HCT116 (cell line): ENCODE measurements around the gene AEBP1. TPM values are rescaled to one million over a fixed set of nuclear protein-coding genes. Genes with fewer than 3 reads are reported as not detected.

ENCODE experiments used
- ATAC-seq: fragments of 200-7000 bp; cut with Tn5 transposase; 2 replicates; pipeline ENCODE4 v1.9.1; 2020; ENCODE audit warnings: mild to moderate bottlenecking, moderate library complexity
- BruUV-seq: library from RNA; stranded (reverse); fragments of 400-500 nt; replicated peaks from 2 replicates; lab custom pipeline; 2021; lab: Mats Ljungman, UMichigan
- CTCF ChIA-PET: fragments of 300-600 bp; sonication (Branson Sonifier 250); formaldehyde crosslinking; loops from one replicate; lab custom pipeline; 2021; ENCODE audit warnings: antibody characterized with exemption; lab: Charles Lee
- POLR2A ChIA-PET: fragments of 300-600, 350-600 bp; sonication (Branson Sonifier 250); formaldehyde crosslinking; loops from one replicate; lab custom pipeline; 2021; ENCODE audit warnings: antibody characterized with exemption; lab: Charles Lee
- RAD21 ChIA-PET, 2 experiments: fragments of 300-600 bp; sonication (Branson Sonifier 250); formaldehyde crosslinking; loops; one replicate each; lab custom pipeline; 2023; ENCODE audit warnings: low total read pairs in 2 of 2; ENCODE audit not compliant: uncharacterized antibody in 2 of 2, unreplicated experiment in 2 of 2, low non-redundant PET in 1 of 2; lab: Charles Lee
- DNase-seq: peaks from one replicate; pipeline ENCODE4 v3.0.0-alpha.2; 2010; ENCODE audit warnings: low read depth, low spot score
- H2AFZ ChIP-seq: fragments of 200-600 bp; shearing (Covaris generic), sonication (generic); 2 replicates; pipeline ENCODE4 v1.6.1; 2017; ENCODE audit warnings: low read depth, mixed run types, mixed read lengths, antibody characterized with exemption, low read length; ENCODE audit not compliant: poor library complexity, severe bottlenecking
- H3K27ac ChIP-seq: 2 replicates; pipeline ENCODE4 v1.5.1; 2012; ENCODE audit warnings: low read depth, low read length
- H3K27me3 ChIP-seq: fragments of 200-600 bp; sonication (generic); 2 replicates; pipeline ENCODE4 v1.6.1; 2016; ENCODE audit warnings: mixed run types, low read length, mixed read lengths; ENCODE audit not compliant: insufficient read depth
- H3K36me3 ChIP-seq, 2 experiments: fragments of 200-500 bp in 1 of 2; fragments of 200-600 bp in 1 of 2; sonication (Bioruptor generic) in 1 of 2; sonication (generic) in 1 of 2; 2 replicates each; pipeline versions ENCODE4 v1.5.1 to v1.6.1; 2014 to 2016; ENCODE audit warnings: low read length in 2 of 2, inconsistent platforms in 1 of 2, mixed read lengths in 1 of 2, mixed run types in 1 of 2; ENCODE audit not compliant: insufficient read depth in 2 of 2, control insufficient read depth in 1 of 2
- H3K4me1 ChIP-seq, 2 experiments: fragments of 200-600 bp in 1 of 2; sonication (generic) in 1 of 2; 2 replicates each; pipeline versions ENCODE4 v1.5.1 to v1.6.1; 2012 to 2017; ENCODE audit warnings: low read length in 2 of 2, inconsistent platforms in 1 of 2, mild to moderate bottlenecking in 1 of 2, mixed read lengths in 1 of 2, mixed run types in 1 of 2, moderate library complexity in 1 of 2; ENCODE audit not compliant: insufficient read depth in 2 of 2, control insufficient read depth in 1 of 2
- H3K4me2 ChIP-seq: fragments of 200-600 bp; sonication (generic); 2 replicates; pipeline ENCODE4 v1.6.1; 2017; ENCODE audit warnings: mixed run types, low read length, mixed read lengths
- H3K4me3 ChIP-seq, 2 experiments: fragments of 200-600 bp in 1 of 2; sonication (generic) in 1 of 2; replicated peaks in 1 of 2; 2 replicates each; pipeline ENCODE4 v1.5.1; 2011 to 2016; ENCODE audit warnings: low read length in 2 of 2, control low read depth in 1 of 2, low read depth in 1 of 2, mild to moderate bottlenecking in 1 of 2, mixed read lengths in 1 of 2, mixed run types in 1 of 2
- H3K79me2 ChIP-seq: fragments of 200-600 bp; sonication (generic); 2 replicates; pipeline ENCODE4 v1.6.1; 2017; ENCODE audit warnings: mild to moderate bottlenecking, mixed run types, low read length, moderate library complexity, mixed read lengths; ENCODE audit not compliant: insufficient read depth
- H3K9ac ChIP-seq: fragments of 200-600 bp; sonication (generic); 2 replicates; pipeline ENCODE4 v1.6.1; 2016; ENCODE audit warnings: low read length, mixed read lengths
- H3K9me2 ChIP-seq: fragments of 200-600 bp; sonication (generic), shearing (Covaris generic); 2 replicates; pipeline ENCODE4 v1.6.1; 2017; ENCODE audit warnings: mixed run types, mild to moderate bottlenecking, moderate library complexity; ENCODE audit not compliant: insufficient read depth
- H3K9me3 ChIP-seq, 2 experiments: fragments of 200-500 bp in 1 of 2; fragments of 200-600 bp in 1 of 2; sonication (Bioruptor generic) in 1 of 2; sonication (generic) in 1 of 2; 2 replicates each; pipeline ENCODE4 v1.6.1; 2014 to 2017; ENCODE audit warnings: low read length in 2 of 2, mixed read lengths in 2 of 2, inconsistent platforms in 1 of 2, low read depth in 1 of 2, mild to moderate bottlenecking in 1 of 2, mixed run types in 1 of 2, moderate library complexity in 1 of 2; ENCODE audit not compliant: control insufficient read depth in 1 of 2, insufficient read depth in 1 of 2
- H4K20me1 ChIP-seq: fragments of 200-600 bp; sonication (generic), shearing (Covaris generic); 2 replicates; pipeline ENCODE4 v1.6.1; 2017; ENCODE audit warnings: mixed run types, mild to moderate bottlenecking, moderate library complexity; ENCODE audit not compliant: insufficient read depth
- ATF3 ChIP-seq: IDR thresholded peaks from 2 replicates; pipeline ENCODE4 v1.6.1; 2012
- CBX3 ChIP-seq: IDR thresholded peaks from 2 replicates; pipeline ENCODE4 v1.6.1; 2012; ENCODE audit warnings: low read depth
- CEBPB ChIP-seq: IDR thresholded peaks from 2 replicates; pipeline ENCODE4 v1.6.1; 2012; ENCODE audit warnings: low read depth
- ELF1 ChIP-seq: IDR thresholded peaks from 2 replicates; pipeline ENCODE4 v1.6.1; 2012; ENCODE audit warnings: low read depth, borderline replicate concordance
- JUND ChIP-seq: IDR thresholded peaks from 2 replicates; pipeline ENCODE4 v1.6.1; 2012
- MAX ChIP-seq: IDR thresholded peaks from 2 replicates; pipeline ENCODE4 v1.6.1; 2012
- POLR2AphosphoS5 ChIP-seq: IDR thresholded peaks from 2 replicates; pipeline ENCODE4 v1.6.1; 2011; ENCODE audit warnings: mild to moderate bottlenecking, low read depth, low read length, moderate library complexity
- SIN3A ChIP-seq: IDR thresholded peaks from 2 replicates; pipeline ENCODE4 v1.6.1; 2012; ENCODE audit warnings: low read depth
- SP1 ChIP-seq: IDR thresholded peaks from 2 replicates; pipeline ENCODE4 v1.6.1; 2012; ENCODE audit warnings: low read depth
- SRF ChIP-seq: IDR thresholded peaks from 2 replicates; pipeline ENCODE4 v1.6.1; 2012; ENCODE audit warnings: low read depth
- ZBTB33 ChIP-seq: IDR thresholded peaks from 2 replicates; pipeline ENCODE4 v1.6.1; 2011; ENCODE audit warnings: mild to moderate bottlenecking, low read length, moderate library complexity; ENCODE audit not compliant: insufficient replicate concordance; ENCODE audit errors: extremely low read depth
- ZFX ChIP-seq: fragments of 450-650 bp; IDR thresholded peaks from 2 replicates; pipeline ENCODE4 v1.6.1; 2017
- intact Hi-C: fragments of 100-400 bp; cut with micrococcal nuclease; formaldehyde crosslinking; loops from 2 replicates; pipeline ENCODE4 v1.10.0; 2022
- total RNA-seq: library from RNA; stranded (reverse); gene quantifications from one replicate; pipeline ENCODE4 v1.2.1, GENCODE V29; 2021; ENCODE audit not compliant: unreplicated experiment

Gene AEBP1
- total RNA-seq, 1 experiment from 2014 or later: 0.49 TPM

- TF ChIP-seq ZBTB33 (no peak), CEBPB (no peak), ELF1 (no peak), SIN3A (no peak), JUND (no peak), POLR2AphosphoS5 (no peak), ATF3 (no peak), ZFX (no peak)
Measured at GRCh38 chr7:44116789-44117666, 12.9 kb downstream of the AEBP1 start (continued).

- Histone ChIP-seq H3K4me1 (peaks cover 3 to 10% of the 10 kb centered on the region in 2 experiments; a peak in 2 of 4 replicates), H3K4me3 (no peak overlapping the region), H3K9me2 (no peaks in the 10 kb centered on the region), H3K27me3 (no peaks in the 10 kb centered on the region), H3K9ac (no peak overlapping the region), H2AFZ (no peak overlapping the region), H3K27ac (no peak overlapping the region), H3K79me2 (peaks cover 44% of the 10 kb centered on the region), H3K9me3 (no peaks in the 10 kb centered on the region), H3K4me2 (no peak overlapping the region), H4K20me1 (no peaks in the 10 kb centered on the region), H3K36me3 (peaks cover 31 to 41% of the 10 kb centered on the region in 2 experiments)
- ChIA-PET POLR2A (no interaction called here), CTCF (no interaction called here), RAD21 (no interaction called here)
- BruUV-seq: no TSS peak
- DNase-seq (no peak), ATAC-seq (no peak)
- TF ChIP-seq SP1: no peak
- TF ChIP-seq CBX3: no peak
- TF ChIP-seq SRF: no peak
- TF ChIP-seq CEBPB: no peak
- TF ChIP-seq ZFX: no peak
- no peak for TF ChIP-seq MAX
- intact Hi-C loops: no loop called here
Measured at GRCh38 chr7:44117801-44118429, 13.8 kb downstream of the AEBP1 start.
